ENCODE data around the gene EGFR.

The EGFR gene

DNA sequence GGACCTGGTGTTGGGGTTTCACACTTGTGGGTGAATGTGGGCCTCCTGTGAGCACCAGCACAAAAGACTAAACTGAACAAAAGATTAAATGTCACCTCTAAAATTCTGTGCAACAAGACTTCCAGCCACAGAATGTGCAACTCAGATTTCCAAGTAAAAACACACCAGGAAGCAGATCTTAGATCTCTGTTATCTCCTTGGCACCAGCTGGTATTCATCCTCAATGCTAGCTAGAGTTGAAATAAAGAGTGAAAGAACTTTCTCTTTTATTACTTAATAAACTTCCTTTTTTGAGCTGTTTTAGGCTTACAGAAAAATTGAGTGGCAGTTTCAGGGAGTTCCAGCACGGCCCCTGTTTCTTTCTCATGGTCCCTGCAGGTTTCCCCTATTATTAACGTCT lies 40.2 kb downstream of the EGFR start:
- H3K27ac ChIP-seq (ENCODE audit: low read depth, low read length, poor library complexity, severe bottlenecking), result no peak overlapping the region
- H3K27me3 ChIP-seq (ENCODE audit: insufficient read depth, low read length), result 0 out of 2 replicates have a peak, but pooled peaks cover 6% of the 10 kb centered on the region
- H3K4me2 ChIP-seq (ENCODE audit: low read length), result no peak overlapping the region
- H2AFZ ChIP-seq (ENCODE audit: low read length), result no peak overlapping the region
- H3K4me1 ChIP-seq (ENCODE audit: insufficient read depth, low read length, severe bottlenecking), result no peaks in the 10 kb centered on the region
- no peaks in the 10 kb centered on the region for H4K20me1 ChIP-seq (ENCODE audit: insufficient read depth, low read length)
- no peak overlapping the region for H3K9ac ChIP-seq (ENCODE audit: low read length)
- no peaks in the 10 kb centered on the region for H3K79me2 ChIP-seq (ENCODE audit: insufficient read depth, low read length)
- no peaks in the 10 kb centered on the region for H3F3A ChIP-seq (ENCODE audit: insufficient read depth, low read length)
- H3K36me3 ChIP-seq (ENCODE audit: insufficient read depth, low read length), result no peaks in the 10 kb centered on the region
- no peaks in the 10 kb centered on the region for H3K9me2 ChIP-seq (ENCODE audit: low read depth, low read length)
- no peak for TF ChIP-seq EZH2 (IDR thresholded peaks at IDR 0.05; ENCODE audit: borderline replicate concordance, low read length)
- TF ChIP-seq, protein P1, sequence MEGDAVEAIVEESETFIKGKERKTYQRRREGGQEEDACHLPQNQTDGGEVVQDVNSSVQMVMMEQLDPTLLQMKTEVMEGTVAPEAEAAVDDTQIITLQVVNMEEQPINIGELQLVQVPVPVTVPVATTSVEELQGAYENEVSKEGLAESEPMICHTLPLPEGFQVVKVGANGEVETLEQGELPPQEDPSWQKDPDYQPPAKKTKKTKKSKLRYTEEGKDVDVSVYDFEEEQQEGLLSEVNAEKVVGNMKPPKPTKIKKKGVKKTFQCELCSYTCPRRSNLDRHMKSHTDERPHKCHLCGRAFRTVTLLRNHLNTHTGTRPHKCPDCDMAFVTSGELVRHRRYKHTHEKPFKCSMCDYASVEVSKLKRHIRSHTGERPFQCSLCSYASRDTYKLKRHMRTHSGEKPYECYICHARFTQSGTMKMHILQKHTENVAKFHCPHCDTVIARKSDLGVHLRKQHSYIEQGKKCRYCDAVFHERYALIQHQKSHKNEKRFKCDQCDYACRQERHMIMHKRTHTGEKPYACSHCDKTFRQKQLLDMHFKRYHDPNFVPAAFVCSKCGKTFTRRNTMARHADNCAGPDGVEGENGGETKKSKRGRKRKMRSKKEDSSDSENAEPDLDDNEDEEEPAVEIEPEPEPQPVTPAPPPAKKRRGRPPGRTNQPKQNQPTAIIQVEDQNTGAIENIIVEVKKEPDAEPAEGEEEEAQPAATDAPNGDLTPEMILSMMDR (IDR thresholded peaks at IDR 0.05; ENCODE audit: low read length), result no peak
- H3K9me3 ChIP-seq (ENCODE audit: low read length), result no peaks in the 10 kb centered on the region
- no peak overlapping the region for H3K4me3 ChIP-seq (ENCODE audit: low read depth, low read length, poor library complexity, severe bottlenecking)

DNA sequence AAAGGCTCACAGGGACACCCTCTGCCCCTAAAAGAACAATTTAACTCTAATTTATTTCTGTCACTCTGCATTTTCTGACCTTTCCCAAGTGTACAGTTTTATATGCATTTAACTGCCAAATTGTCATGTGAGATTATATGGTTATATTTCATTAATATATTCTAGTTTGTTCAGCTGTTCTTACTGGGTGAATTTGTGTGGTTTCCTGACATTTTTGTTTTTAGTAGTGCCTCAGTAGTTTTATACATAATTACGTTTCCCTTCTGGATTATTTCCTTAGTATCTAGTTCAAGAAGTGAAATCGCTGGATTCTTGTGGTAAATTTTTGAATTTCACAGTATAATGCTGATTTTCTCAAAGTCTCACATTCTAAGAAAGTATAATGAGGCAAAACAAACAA lies 41.3 kb downstream of the EGFR start:
- Histone ChIP-seq H3K9me3 (ENCODE audit: low read length) (no peaks in the 10 kb centered on the region), H3K4me2 (ENCODE audit: low read length) (no peak overlapping the region), H3K27ac (ENCODE audit: low read depth, low read length, poor library complexity, severe bottlenecking) (no peak overlapping the region), H3K4me1 (ENCODE audit: insufficient read depth, low read length, severe bottlenecking) (no peaks in the 10 kb centered on the region), H3K27me3 (ENCODE audit: insufficient read depth, low read length) (0 out of 2 replicates have a peak, but pooled peaks cover 6% of the 10 kb centered on the region), H4K20me1 (ENCODE audit: insufficient read depth, low read length) (no peaks in the 10 kb centered on the region), H3K9ac (ENCODE audit: low read length) (no peak overlapping the region), H3K36me3 (ENCODE audit: insufficient read depth, low read length) (no peaks in the 10 kb centered on the region), H3K4me3 (ENCODE audit: low read depth, low read length, poor library complexity, severe bottlenecking) (no peak overlapping the region), H3F3A (ENCODE audit: insufficient read depth, low read length) (no peaks in the 10 kb centered on the region), H2AFZ (ENCODE audit: low read length) (no peak overlapping the region), H3K79me2 (ENCODE audit: insufficient read depth, low read length) (no peaks in the 10 kb centered on the region), H3K9me2 (ENCODE audit: low read depth, low read length) (no peaks in the 10 kb centered on the region)
- TF ChIP-seq EZH2 (IDR thresholded peaks at IDR 0.05; ENCODE audit: borderline replicate concordance, low read length), result no peak
- TF ChIP-seq, protein P1 (IDR thresholded peaks at IDR 0.05; ENCODE audit: low read length), result no peak

DNA sequence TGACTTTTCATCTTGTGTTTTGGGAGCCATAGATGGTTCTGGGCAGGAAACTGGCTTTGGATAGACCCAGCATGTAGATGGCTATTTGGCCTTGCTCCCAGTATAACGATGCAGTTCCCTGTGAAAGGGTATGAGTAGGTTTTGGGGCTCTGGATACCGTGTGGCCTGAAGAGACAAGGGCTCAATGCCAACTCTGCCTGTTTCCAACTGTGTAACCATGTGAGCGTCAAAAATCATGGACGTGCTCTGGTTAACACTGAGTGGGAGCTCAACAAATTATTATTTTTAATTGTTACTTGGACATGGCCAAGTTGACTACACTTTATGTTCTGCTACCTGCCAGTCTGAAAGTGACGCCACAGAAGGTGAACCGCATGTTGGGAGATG lies 41.8 kb downstream of the EGFR start:
- Histone ChIP-seq H3K27ac (ENCODE audit: low read depth, low read length, poor library complexity, severe bottlenecking) (no peak overlapping the region), H3K9ac (ENCODE audit: low read length) (no peak overlapping the region), H3K4me3 (ENCODE audit: low read depth, low read length, poor library complexity, severe bottlenecking) (no peak overlapping the region), H2AFZ (ENCODE audit: low read length) (no peak overlapping the region), H3F3A (ENCODE audit: insufficient read depth, low read length) (no peaks in the 10 kb centered on the region), H3K9me3 (ENCODE audit: low read length) (no peaks in the 10 kb centered on the region), H3K4me1 (ENCODE audit: insufficient read depth, low read length, severe bottlenecking) (no peaks in the 10 kb centered on the region), H3K9me2 (ENCODE audit: low read depth, low read length) (no peaks in the 10 kb centered on the region), H3K36me3 (ENCODE audit: insufficient read depth, low read length) (no peaks in the 10 kb centered on the region), H4K20me1 (ENCODE audit: insufficient read depth, low read length) (no peaks in the 10 kb centered on the region), H3K79me2 (ENCODE audit: insufficient read depth, low read length) (no peaks in the 10 kb centered on the region), H3K27me3 (ENCODE audit: insufficient read depth, low read length) (0 out of 2 replicates have a peak, but pooled peaks cover 6% of the 10 kb centered on the region), H3K4me2 (ENCODE audit: low read length) (no peak overlapping the region)
- TF ChIP-seq EZH2 (IDR thresholded peaks at IDR 0.05; ENCODE audit: borderline replicate concordance, low read length), result no peak
- TF ChIP-seq, protein P1 (IDR thresholded peaks at IDR 0.05; ENCODE audit: low read length), result no peak

Measured in OCI-LY1 (cell line).